LNCaP clone FGC (cell line): ENCODE results near the gene RUNX2.

ENCODE experiments used
- DNase-seq: peaks from one replicate; pipeline ENCODE4 v3.0.0-alpha.2; 2011; ENCODE audit warnings: low read depth
- H3K4me3 ChIP-seq: 2 replicates; pipeline ENCODE4 v1.5.1; 2011; ENCODE audit warnings: mild to moderate bottlenecking, low read depth, low read length, control low read depth
- CTCF ChIP-seq: IDR thresholded peaks from 2 replicates; pipeline ENCODE4 v1.5.1; 2012; ENCODE audit warnings: mild to moderate bottlenecking; ENCODE audit not compliant: control insufficient read depth, insufficient read depth; ENCODE audit errors: extremely low read depth

RUNX2 gene

GRCh38 chr6:45423111-45423823, 95.1 kb downstream of the RUNX2 start:
- no peak for TF ChIP-seq CTCF
- no peak overlapping the region for H3K4me3 ChIP-seq
- DNase-seq = no peak

- DNase-seq = no peak
- TF ChIP-seq CTCF = no peak
- H3K4me3 ChIP-seq = no peak overlapping the region
These were observed 95.8 kb downstream of the RUNX2 start for GRCh38 chr6:45423824-45424450.

GRCh38 chr6:45424451-45424861, 96.3 kb downstream of the RUNX2 start:
- no peak overlapping the region for H3K4me3 ChIP-seq
- DNase-seq = no peak

GRCh38 chr6:45426251-45426650, 98.1 kb downstream of the RUNX2 start:
- H3K4me3 ChIP-seq = no peak overlapping the region
- TF ChIP-seq CTCF = no peak
- DNase-seq = no peak

More at GRCh38 chr6:45424451-45424861, 96.3 kb downstream of the RUNX2 start:
- TF ChIP-seq CTCF = no peak

GRCh38 chr6:45427726-45428125, 99.6 kb downstream of the RUNX2 start:
- DNase-seq = no peak
- no peak for TF ChIP-seq CTCF
- H3K4me3 ChIP-seq = no peak overlapping the region

- DNase-seq = no peak
- no peak for TF ChIP-seq CTCF
These were observed 100.6 kb downstream of the RUNX2 start for GRCh38 chr6:45428727-45429126.

GRCh38 chr6:45430590-45431202, 102.6 kb downstream of the RUNX2 start:
- no peak overlapping the region for H3K4me3 ChIP-seq
- no peak for TF ChIP-seq CTCF
- no peak for DNase-seq

More at GRCh38 chr6:45428727-45429126, 100.6 kb downstream of the RUNX2 start:
- no peak overlapping the region for H3K4me3 ChIP-seq
